ENCODE results near the gene HAAO. TPM values are rescaled to one million over a fixed set of nuclear protein-coding genes. Genes with fewer than 3 reads are reported as not detected.
A peak's percentile ranks its signal among the peaks of the same experiment; 100 is the strongest.

The HAAO gene
- total and polyA plus RNA-seq, 2 of the 13 experiments (the other 11 are each of a cell fraction or from before 2014, with no cell fraction given), result 36.1 to 42.7 TPM

- no peak for TF ChIP-seq HDAC2 (CRISPR knock-in tag; IDR thresholded peaks at IDR 0.05)
- no peak for TF ChIP-seq ZNF784 (CRISPR knock-in tag; IDR thresholded peaks at IDR 0.05; ENCODE audit: borderline replicate concordance)
- TF ChIP-seq, protein P1, sequence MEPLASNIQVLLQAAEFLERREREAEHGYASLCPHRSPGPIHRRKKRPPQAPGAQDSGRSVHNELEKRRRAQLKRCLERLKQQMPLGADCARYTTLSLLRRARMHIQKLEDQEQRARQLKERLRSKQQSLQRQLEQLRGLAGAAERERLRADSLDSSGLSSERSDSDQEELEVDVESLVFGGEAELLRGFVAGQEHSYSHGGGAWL (CRISPR knock-in tag; IDR thresholded peaks at IDR 0.05), result no peak
- TF ChIP-seq, protein P2, sequence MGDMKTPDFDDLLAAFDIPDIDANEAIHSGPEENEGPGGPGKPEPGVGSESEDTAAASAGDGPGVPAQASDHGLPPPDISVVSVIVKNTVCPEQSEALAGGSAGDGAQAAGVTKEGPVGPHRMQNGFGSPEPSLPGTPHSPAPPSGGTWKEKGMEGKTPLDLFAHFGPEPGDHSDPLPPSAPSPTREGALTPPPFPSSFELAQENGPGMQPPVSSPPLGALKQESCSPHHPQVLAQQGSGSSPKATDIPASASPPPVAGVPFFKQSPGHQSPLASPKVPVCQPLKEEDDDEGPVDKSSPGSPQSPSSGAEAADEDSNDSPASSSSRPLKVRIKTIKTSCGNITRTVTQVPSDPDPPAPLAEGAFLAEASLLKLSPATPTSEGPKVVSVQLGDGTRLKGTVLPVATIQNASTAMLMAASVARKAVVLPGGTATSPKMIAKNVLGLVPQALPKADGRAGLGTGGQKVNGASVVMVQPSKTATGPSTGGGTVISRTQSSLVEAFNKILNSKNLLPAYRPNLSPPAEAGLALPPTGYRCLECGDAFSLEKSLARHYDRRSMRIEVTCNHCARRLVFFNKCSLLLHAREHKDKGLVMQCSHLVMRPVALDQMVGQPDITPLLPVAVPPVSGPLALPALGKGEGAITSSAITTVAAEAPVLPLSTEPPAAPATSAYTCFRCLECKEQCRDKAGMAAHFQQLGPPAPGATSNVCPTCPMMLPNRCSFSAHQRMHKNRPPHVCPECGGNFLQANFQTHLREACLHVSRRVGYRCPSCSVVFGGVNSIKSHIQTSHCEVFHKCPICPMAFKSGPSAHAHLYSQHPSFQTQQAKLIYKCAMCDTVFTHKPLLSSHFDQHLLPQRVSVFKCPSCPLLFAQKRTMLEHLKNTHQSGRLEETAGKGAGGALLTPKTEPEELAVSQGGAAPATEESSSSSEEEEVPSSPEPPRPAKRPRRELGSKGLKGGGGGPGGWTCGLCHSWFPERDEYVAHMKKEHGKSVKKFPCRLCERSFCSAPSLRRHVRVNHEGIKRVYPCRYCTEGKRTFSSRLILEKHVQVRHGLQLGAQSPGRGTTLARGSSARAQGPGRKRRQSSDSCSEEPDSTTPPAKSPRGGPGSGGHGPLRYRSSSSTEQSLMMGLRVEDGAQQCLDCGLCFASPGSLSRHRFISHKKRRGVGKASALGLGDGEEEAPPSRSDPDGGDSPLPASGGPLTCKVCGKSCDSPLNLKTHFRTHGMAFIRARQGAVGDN (CRISPR knock-in tag; IDR thresholded peaks at IDR 0.05), result peak; percentile 61
- TF ChIP-seq, protein P3, sequence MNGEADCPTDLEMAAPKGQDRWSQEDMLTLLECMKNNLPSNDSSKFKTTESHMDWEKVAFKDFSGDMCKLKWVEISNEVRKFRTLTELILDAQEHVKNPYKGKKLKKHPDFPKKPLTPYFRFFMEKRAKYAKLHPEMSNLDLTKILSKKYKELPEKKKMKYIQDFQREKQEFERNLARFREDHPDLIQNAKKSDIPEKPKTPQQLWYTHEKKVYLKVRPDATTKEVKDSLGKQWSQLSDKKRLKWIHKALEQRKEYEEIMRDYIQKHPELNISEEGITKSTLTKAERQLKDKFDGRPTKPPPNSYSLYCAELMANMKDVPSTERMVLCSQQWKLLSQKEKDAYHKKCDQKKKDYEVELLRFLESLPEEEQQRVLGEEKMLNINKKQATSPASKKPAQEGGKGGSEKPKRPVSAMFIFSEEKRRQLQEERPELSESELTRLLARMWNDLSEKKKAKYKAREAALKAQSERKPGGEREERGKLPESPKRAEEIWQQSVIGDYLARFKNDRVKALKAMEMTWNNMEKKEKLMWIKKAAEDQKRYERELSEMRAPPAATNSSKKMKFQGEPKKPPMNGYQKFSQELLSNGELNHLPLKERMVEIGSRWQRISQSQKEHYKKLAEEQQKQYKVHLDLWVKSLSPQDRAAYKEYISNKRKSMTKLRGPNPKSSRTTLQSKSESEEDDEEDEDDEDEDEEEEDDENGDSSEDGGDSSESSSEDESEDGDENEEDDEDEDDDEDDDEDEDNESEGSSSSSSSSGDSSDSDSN (CRISPR knock-in tag; IDR thresholded peaks at IDR 0.05), result peak; percentile 31
- no peak for TF ChIP-seq BORCS8-MEF2B (CRISPR knock-in tag; IDR thresholded peaks at IDR 0.05)
- TF ChIP-seq IKZF5 (CRISPR knock-in tag; IDR thresholded peaks at IDR 0.05), result no peak
- TF ChIP-seq ZSCAN12 (CRISPR knock-in tag; IDR thresholded peaks at IDR 0.05), result no peak
- no peak for TF ChIP-seq ZBTB33 (CRISPR knock-in tag; IDR thresholded peaks at IDR 0.05)
- no peak for TF ChIP-seq CBFB (CRISPR knock-in tag; IDR thresholded peaks at IDR 0.05)
- no peak for TF ChIP-seq ZFP82 (CRISPR knock-in tag; IDR thresholded peaks at IDR 0.05; ENCODE audit: borderline replicate concordance)
- no peak for TF ChIP-seq ATRX (CRISPR knock-in tag; IDR thresholded peaks at IDR 0.05; ENCODE audit: borderline replicate concordance)
- TF ChIP-seq YEATS4 (CRISPR knock-in tag; IDR thresholded peaks at IDR 0.05; ENCODE audit: borderline replicate concordance), result no peak
- TF ChIP-seq ZNF317 (CRISPR knock-in tag; IDR thresholded peaks at IDR 0.05), result no peak
- TF ChIP-seq YY1 (IDR thresholded peaks at IDR 0.05; ENCODE audit: insufficient read depth, insufficient replicate concordance, low read depth, low read length), result no peak
- no peak for TF ChIP-seq ZNF781 (CRISPR knock-in tag; IDR thresholded peaks at IDR 0.05; ENCODE audit: borderline replicate concordance, not compliant biosample characterization)
- TF ChIP-seq THYN1 (CRISPR knock-in tag; IDR thresholded peaks at IDR 0.05; ENCODE audit: borderline replicate concordance, low read depth), result no peak
Measured at GRCh38 chr2:42810971-42811811, 18.8 kb upstream of the HAAO start (continued).
